OCI-LY7 (cell line): ENCODE measurements around the gene RCCD1. TPM values are rescaled to one million over a fixed set of nuclear protein-coding genes. Genes with fewer than 3 reads are reported as not detected.

ENCODE experiments used
- BruUV-seq: library from RNA; stranded (reverse); fragments of 400-500 nt; replicated peaks from 2 replicates; lab custom pipeline; 2021; lab: Mats Ljungman, UMichigan
- CTCF ChIA-PET: fragments of 300-600 bp; sonication (Branson Sonifier 250); formaldehyde crosslinking; loops from one replicate; lab custom pipeline; 2022; ENCODE audit warnings: antibody characterized with exemption; ENCODE audit not compliant: unreplicated experiment; lab: Charles Lee
- POLR2A ChIA-PET: fragments of 300-600 bp; sonication (Branson Sonifier 250); formaldehyde crosslinking; loops from one replicate; lab custom pipeline; 2022; ENCODE audit warnings: antibody characterized with exemption; lab: Charles Lee
- DNase-seq: peaks from one replicate; pipeline ENCODE4 v3.0.0-alpha.2; 2015; ENCODE audit warnings: low spot score
- H2AFZ ChIP-seq: fragments of 200-600 bp; sonication (generic), shearing (Covaris generic); 2 replicates; pipeline ENCODE4 v1.6.1; 2014; ENCODE audit warnings: mild to moderate bottlenecking, antibody characterized with exemption, low read length, moderate library complexity
- H3K27ac ChIP-seq: fragments of 200-600 bp; sonication (generic); 2 replicates; pipeline ENCODE4 v1.5.1; 2014; ENCODE audit warnings: mixed run types, low read depth, mild to moderate bottlenecking, moderate library complexity, low read length, inconsistent platforms; ENCODE audit not compliant: poor library complexity, severe bottlenecking
- H3K36me3 ChIP-seq: fragments of 200-600 bp; sonication (generic); 2 replicates; pipeline ENCODE4 v1.6.1; 2014; ENCODE audit warnings: mild to moderate bottlenecking, antibody characterized with exemption, low read length, moderate library complexity, mixed read lengths; ENCODE audit not compliant: insufficient read depth
- H3K4me1 ChIP-seq: fragments of 200-600 bp; sonication (generic); 2 replicates; pipeline ENCODE4 v1.5.1; 2014; ENCODE audit warnings: mild to moderate bottlenecking, low read length; ENCODE audit not compliant: insufficient read depth, poor library complexity, severe bottlenecking
- H3K4me2 ChIP-seq: fragments of 200-600 bp; sonication (generic); 2 replicates; pipeline ENCODE4 v1.6.1; 2014; ENCODE audit warnings: mild to moderate bottlenecking, low read length
- H3K4me3 ChIP-seq: fragments of 200-600 bp; sonication (generic); 2 replicates; pipeline ENCODE4 v1.5.1; 2014; ENCODE audit warnings: mild to moderate bottlenecking, low read depth, low read length; ENCODE audit not compliant: poor library complexity, severe bottlenecking
- H3K79me2 ChIP-seq: fragments of 200-600 bp; sonication (generic); 2 replicates; pipeline ENCODE4 v1.6.1; 2016; ENCODE audit warnings: low read depth, mild to moderate bottlenecking, low read length, moderate library complexity, mixed read lengths; ENCODE audit not compliant: insufficient read depth
- H3K9me2 ChIP-seq: fragments of 200-600 bp; sonication (generic); 2 replicates; pipeline ENCODE4 v1.6.1; 2016; ENCODE audit warnings: mild to moderate bottlenecking, low read length, mixed read lengths; ENCODE audit not compliant: insufficient read depth
- H3K9me3 ChIP-seq: fragments of 200-600 bp; sonication (generic); 2 replicates; pipeline ENCODE4 v1.6.1; 2014; ENCODE audit warnings: mild to moderate bottlenecking, mixed run types, low read length, mixed read lengths
- H4K20me1 ChIP-seq: fragments of 200-600 bp; sonication (generic); 2 replicates; pipeline ENCODE4 v1.6.1; 2014; ENCODE audit warnings: mild to moderate bottlenecking, antibody characterized with exemption, low read length, moderate library complexity, mixed read lengths; ENCODE audit not compliant: insufficient read depth
- EZH2phosphoT487 ChIP-seq: fragments of 200-600 bp; sonication (generic); IDR thresholded peaks from 2 replicates; pipeline ENCODE4 v1.6.1; 2018; ENCODE audit warnings: low read depth, borderline replicate concordance, mild to moderate bottlenecking, mixed run types, antibody characterized with exemption, low read length, moderate library complexity, mixed read lengths
- intact Hi-C: fragments of 100-400 bp; cut with micrococcal nuclease; formaldehyde crosslinking; loops from one replicate; pipeline ENCODE4 v1.10.0; 2022; ENCODE audit not compliant: unreplicated experiment
- total RNA-seq, 2 experiments: library from RNA; depleted of rRNA in 1 of 2; stranded (reverse); fragments of >200 nt in 1 of 2; shearing (Covaris generic) in 1 of 2; gene quantifications; 2 replicates each; pipeline ENCODE4 v1.2.3, GENCODE V29; 2014 to 2022
- TF ChIP-seq, protein P1 (sequence below): fragments of 200-600 bp; sonication (generic); conservative IDR thresholded peaks from 2 replicates; pipeline ENCODE4 v1.5.1; 2014; ENCODE audit warnings: mild to moderate bottlenecking, antibody characterized with exemption, low read length, moderate library complexity, mixed read lengths

The RCCD1 gene
- total RNA-seq, 2 experiments from 2014 or later = 77.7 to 84.5 TPM

DNA sequence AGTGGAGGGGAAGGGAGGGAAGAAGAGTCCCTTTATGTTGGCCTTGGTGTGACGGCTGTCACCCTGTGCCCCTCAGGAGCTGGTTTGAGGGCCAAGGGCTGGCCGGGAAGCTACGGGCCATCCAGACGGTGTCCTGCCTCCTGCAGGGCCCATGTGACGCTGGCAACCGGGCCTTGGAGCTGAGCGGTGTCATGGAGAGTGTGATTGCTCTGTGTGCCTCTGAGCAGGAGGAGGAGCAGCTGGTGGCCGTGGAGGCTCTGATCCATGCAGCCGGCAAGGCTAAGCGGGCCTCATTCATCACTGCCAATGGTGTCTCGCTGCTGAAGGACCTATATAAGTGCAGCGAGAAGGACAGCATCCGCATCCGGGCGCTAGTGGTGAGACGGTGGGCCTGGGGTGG, 8.1 kb upstream of the RCCD1 start:
- Histone ChIP-seq H3K9me3 (no peaks in the 10 kb centered on the region), H3K36me3 (peaks cover 78% of the 10 kb centered on the region), H3K27ac (no peak overlapping the region), H4K20me1 (no peaks in the 10 kb centered on the region), H3K4me2 (no peak overlapping the region), H2AFZ (no peak overlapping the region), H3K4me3 (no peak overlapping the region), H3K79me2 (no peaks in the 10 kb centered on the region), H3K4me1 (no peaks in the 10 kb centered on the region), H3K9me2 (no peaks in the 10 kb centered on the region)
- intact Hi-C loops = no loop called here
- TF ChIP-seq, protein P1, sequence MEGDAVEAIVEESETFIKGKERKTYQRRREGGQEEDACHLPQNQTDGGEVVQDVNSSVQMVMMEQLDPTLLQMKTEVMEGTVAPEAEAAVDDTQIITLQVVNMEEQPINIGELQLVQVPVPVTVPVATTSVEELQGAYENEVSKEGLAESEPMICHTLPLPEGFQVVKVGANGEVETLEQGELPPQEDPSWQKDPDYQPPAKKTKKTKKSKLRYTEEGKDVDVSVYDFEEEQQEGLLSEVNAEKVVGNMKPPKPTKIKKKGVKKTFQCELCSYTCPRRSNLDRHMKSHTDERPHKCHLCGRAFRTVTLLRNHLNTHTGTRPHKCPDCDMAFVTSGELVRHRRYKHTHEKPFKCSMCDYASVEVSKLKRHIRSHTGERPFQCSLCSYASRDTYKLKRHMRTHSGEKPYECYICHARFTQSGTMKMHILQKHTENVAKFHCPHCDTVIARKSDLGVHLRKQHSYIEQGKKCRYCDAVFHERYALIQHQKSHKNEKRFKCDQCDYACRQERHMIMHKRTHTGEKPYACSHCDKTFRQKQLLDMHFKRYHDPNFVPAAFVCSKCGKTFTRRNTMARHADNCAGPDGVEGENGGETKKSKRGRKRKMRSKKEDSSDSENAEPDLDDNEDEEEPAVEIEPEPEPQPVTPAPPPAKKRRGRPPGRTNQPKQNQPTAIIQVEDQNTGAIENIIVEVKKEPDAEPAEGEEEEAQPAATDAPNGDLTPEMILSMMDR = no peak
- no peak for TF ChIP-seq EZH2phosphoT487
- CTCF ChIA-PET = interaction anchor here (2.2 kb wide), 1 partner anchor 11 kb away, joined by 5 read pairs; the partner anchor contains the start of gene UNC45A
- DNase-seq = no peak
- POLR2A ChIA-PET = interaction anchor here (1.5 kb wide), 1 partner anchor 14 kb away, joined by 4 read pairs; the partner anchor contains the start of gene HDDC3
- no TSS peak for BruUV-seq

DNA sequence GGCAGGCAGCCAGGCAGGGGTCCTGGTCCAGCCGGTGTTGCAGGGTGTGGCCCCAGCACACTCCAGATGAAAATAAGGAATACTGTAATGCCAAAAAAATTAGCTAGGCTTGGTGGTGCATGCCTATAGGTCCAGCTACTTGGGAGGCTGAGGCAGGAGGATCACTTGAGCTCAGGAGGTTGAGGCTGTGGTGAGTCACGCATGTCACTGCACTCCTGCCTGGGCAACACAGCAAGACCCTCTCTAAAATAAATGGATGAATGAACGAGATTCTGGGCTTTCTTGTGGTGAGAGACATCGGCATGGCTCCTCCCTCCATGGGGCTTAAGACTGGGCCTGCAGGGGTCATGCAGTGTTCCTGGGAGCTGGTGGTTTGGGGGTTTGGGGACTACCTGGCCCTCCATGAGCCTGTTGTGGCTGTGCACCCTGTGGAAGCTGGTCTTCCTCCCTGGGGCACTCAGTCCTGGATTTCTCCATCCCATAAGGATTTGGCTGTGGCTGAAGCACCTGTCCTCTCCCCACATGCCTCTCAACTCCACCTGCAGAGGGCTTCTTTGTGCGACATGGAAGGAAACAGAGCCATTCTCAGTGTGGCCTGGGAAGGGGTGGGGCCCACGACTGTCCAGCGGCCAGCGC, 7.6 kb upstream of the RCCD1 start:
- H3K4me2 ChIP-seq = no peak overlapping the region
- intact Hi-C loops = no loop called here
- no peak overlapping the region for H3K4me3 ChIP-seq
- H4K20me1 ChIP-seq = no peaks in the 10 kb centered on the region
- H2AFZ ChIP-seq = no peak overlapping the region
- TF ChIP-seq EZH2phosphoT487 = no peak
- TF ChIP-seq, protein P1 = no peak
- POLR2A ChIA-PET = interaction anchor here (1.5 kb wide), 1 partner anchor 14 kb away, joined by 4 read pairs; the partner anchor contains the start of gene HDDC3
- CTCF ChIA-PET = interaction anchor here (2.2 kb wide), 1 partner anchor 12 kb away, joined by 5 read pairs; the partner anchor contains the start of gene UNC45A
- no peaks in the 10 kb centered on the region for H3K79me2 ChIP-seq
- no peaks in the 10 kb centered on the region for H3K4me1 ChIP-seq
- H3K36me3 ChIP-seq = peaks cover 81% of the 10 kb centered on the region
- H3K9me2 ChIP-seq = no peaks in the 10 kb centered on the region
- no peak overlapping the region for H3K27ac ChIP-seq
- no peak for DNase-seq
- no TSS peak for BruUV-seq
- H3K9me3 ChIP-seq = no peaks in the 10 kb centered on the region
